ENCODE measurements around the gene TPR.

DNA sequence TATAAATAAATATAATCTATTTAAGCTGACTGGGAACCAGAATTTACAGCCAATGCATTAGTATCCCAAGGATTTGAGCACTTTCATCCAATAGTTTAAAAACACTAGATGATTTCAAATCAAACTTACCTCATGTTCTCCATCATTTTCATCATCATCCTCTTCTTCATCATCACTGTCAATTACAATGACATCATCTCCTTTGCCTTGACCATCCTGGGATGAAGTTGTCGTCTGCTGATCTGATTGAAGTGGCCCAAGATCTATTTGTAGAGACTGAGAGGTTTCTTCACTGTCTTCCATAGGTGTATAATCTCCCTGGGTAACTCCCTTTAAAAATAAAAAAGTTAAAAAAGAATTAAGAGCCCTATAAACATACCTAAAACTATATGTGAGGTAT, 47.7 kb downstream of the TPR start:
- TF ChIP-seq POLR2A (IDR thresholded peaks at IDR 0.05) (no peak), EP300 (IDR thresholded peaks at IDR 0.05) (no peak)
- TF ChIP-seq, protein P1, sequence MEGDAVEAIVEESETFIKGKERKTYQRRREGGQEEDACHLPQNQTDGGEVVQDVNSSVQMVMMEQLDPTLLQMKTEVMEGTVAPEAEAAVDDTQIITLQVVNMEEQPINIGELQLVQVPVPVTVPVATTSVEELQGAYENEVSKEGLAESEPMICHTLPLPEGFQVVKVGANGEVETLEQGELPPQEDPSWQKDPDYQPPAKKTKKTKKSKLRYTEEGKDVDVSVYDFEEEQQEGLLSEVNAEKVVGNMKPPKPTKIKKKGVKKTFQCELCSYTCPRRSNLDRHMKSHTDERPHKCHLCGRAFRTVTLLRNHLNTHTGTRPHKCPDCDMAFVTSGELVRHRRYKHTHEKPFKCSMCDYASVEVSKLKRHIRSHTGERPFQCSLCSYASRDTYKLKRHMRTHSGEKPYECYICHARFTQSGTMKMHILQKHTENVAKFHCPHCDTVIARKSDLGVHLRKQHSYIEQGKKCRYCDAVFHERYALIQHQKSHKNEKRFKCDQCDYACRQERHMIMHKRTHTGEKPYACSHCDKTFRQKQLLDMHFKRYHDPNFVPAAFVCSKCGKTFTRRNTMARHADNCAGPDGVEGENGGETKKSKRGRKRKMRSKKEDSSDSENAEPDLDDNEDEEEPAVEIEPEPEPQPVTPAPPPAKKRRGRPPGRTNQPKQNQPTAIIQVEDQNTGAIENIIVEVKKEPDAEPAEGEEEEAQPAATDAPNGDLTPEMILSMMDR (IDR thresholded peaks at IDR 0.05), result no peak
